ENCODE results near the gene ARHGAP4. TPM values are rescaled to one million over a fixed set of nuclear protein-coding genes. Genes with fewer than 3 reads are reported as not detected.

ARHGAP4 gene
- total and polyA plus RNA-seq, 7 donors: 5.1 to 8.0 (median 6.8) TPM

GRCh38 chrX:153973127-153974002 is 47.3 kb upstream of the ARHGAP4 start:
- ATAC-seq (no peak), DNase-seq (peak in 1 of 2 donors; percentile 48)
- peak overlapping the region; percentile 80 for H3K4me3 ChIP-seq
- H3K9me3 ChIP-seq: no peaks in the 10 kb centered on the region
- intact Hi-C loops (cut with DNase I): loop anchor here in 1 of 2 donors (5.0 kb wide), 1 partner anchor 39 kb away; no protein-coding TSS in a partner anchor
- H3K27me3 ChIP-seq (ENCODE audit: insufficient read depth in 3 of 3, low read length in 2 of 3): no peaks in the 10 kb centered on the region
- H3K36me3 ChIP-seq (ENCODE audit: insufficient read depth in 1 of 2, low read depth in 1 of 2): no peaks in the 10 kb centered on the region
- 22 to 51% (median 26%) methylated on average over 19 to 20 of the region's 20 CpGs for WGBS, 3 donors
- H3K27ac ChIP-seq: peak overlapping the region; percentile 97
- peaks cover 24% of the 10 kb centered on the region for H3K4me1 ChIP-seq
- no peak for TF ChIP-seq CTCF (IDR thresholded peaks at IDR 0.05)

- intact Hi-C loops (cut with DNase I): loop anchor here in 1 of 2 donors (5.0 kb wide), 1 partner anchor 40 kb away; no protein-coding TSS in a partner anchor
- 0 to 7% (median 0%) methylated on average over 16 to 96 of the region's 103 CpGs for WGBS, 3 donors
- Histone ChIP-seq H3K27me3 (ENCODE audit: insufficient read depth in 3 of 3, low read length in 2 of 3) (no peaks in the 10 kb centered on the region), H3K4me3 (peak within 1 kb of the TSS; percentile 80), H3K9me3 (no peaks in the 10 kb centered on the region), H3K4me1 (peaks cover 32% of the 10 kb centered on the region), H3K36me3 (ENCODE audit: insufficient read depth in 1 of 2, low read depth in 1 of 2) (no peaks in the 10 kb centered on the region), H3K27ac (peak within 1 kb of the TSS; percentile 97)
- no peak for TF ChIP-seq CTCF (IDR thresholded peaks at IDR 0.05)
- peak; percentile 90 to 95 for DNase-seq
- peak; percentile 60 to 66 (median 62) for ATAC-seq
These were observed 46.5 kb upstream of the ARHGAP4 start, which contains the start of gene TMEM187 for GRCh38 chrX:153972368-153973126. Gene TMEM187, plus strand, starts transcription at chrX:153972754. Its CDS starts 9,309 bp downstream, at chrX:153982063.

GRCh38 chrX:153971450-153972367 is 45.6 kb upstream of the ARHGAP4 start, which contains the start of gene HCFC1:
Gene HCFC1, minus strand, starts transcription at chrX:153971818. Its CDS starts 978 bp downstream, at chrX:153970840.
- H3K4me3 ChIP-seq: peak within 1 kb of the TSS; percentile 80
- TF ChIP-seq CTCF (IDR thresholded peaks at IDR 0.05): no peak
- H3K4me1 ChIP-seq: peaks cover 41% of the 10 kb centered on the region

GRCh38 chrX:153971124-153971449 is 45.0 kb upstream of the ARHGAP4 start:
- ATAC-seq (peak; percentile 68 to 77 (median 72)), DNase-seq (peak; percentile 93 to 98)
- H3K4me1 ChIP-seq: peaks cover 45% of the 10 kb centered on the region
- no peaks in the 10 kb centered on the region for H3K27me3 ChIP-seq (ENCODE audit: insufficient read depth in 3 of 3, low read length in 2 of 3)
- H3K27ac ChIP-seq: peak overlapping the region; percentile 97
- intact Hi-C loops (cut with DNase I): loop anchor here in 1 of 2 donors (5.0 kb wide), 1 partner anchor 41 kb away; no protein-coding TSS in a partner anchor
- no peaks in the 10 kb centered on the region for H3K36me3 ChIP-seq (ENCODE audit: insufficient read depth in 1 of 2, low read depth in 1 of 2)
- no peak for TF ChIP-seq CTCF (IDR thresholded peaks at IDR 0.05)
- WGBS, 3 donors: 0 to 5% (median 0%) methylated on average over 5 to 34 of the region's 34 CpGs
- H3K4me3 ChIP-seq: peak overlapping the region; percentile 80
- no peaks in the 10 kb centered on the region for H3K9me3 ChIP-seq

More at GRCh38 chrX:153971450-153972367, 45.6 kb upstream of the ARHGAP4 start, which contains the start of gene HCFC1:
- Histone ChIP-seq H3K36me3 (ENCODE audit: insufficient read depth in 1 of 2, low read depth in 1 of 2) (no peaks in the 10 kb centered on the region), H3K9me3 (no peaks in the 10 kb centered on the region), H3K27me3 (ENCODE audit: insufficient read depth in 3 of 3, low read length in 2 of 3) (no peaks in the 10 kb centered on the region), H3K27ac (peak within 1 kb of the TSS; percentile 97)
- ATAC-seq (peak; percentile 75 to 80 (median 79)), DNase-seq (peak; percentile 95 to 98)
- intact Hi-C loops (cut with DNase I): loop anchor here in 1 of 2 donors (5.0 kb wide), 1 partner anchor 41 kb away; no protein-coding TSS in a partner anchor
- WGBS, 3 donors: 0 to 10% (median 0%) methylated on average over 49 to 96 of the region's 96 CpGs
